Activated CD8-positive, alpha-beta T cell treated with anti-CD3 and anti-CD28 coated beads, Interleukin-2, amount 10 ng/mL, durations not matched to agents 7 days and 5 days (primary cell): Measurements from ENCODE around the gene KRT6A. TPM values are rescaled to one million over a fixed set of nuclear protein-coding genes. Genes with fewer than 3 reads are reported as not detected.

Source experiments
- ATAC-seq: fragments of 150-1000 bp; cut with Tn5 transposase; one replicate; pipeline ENCODE4 v1.10.0; 2021; ENCODE audit warnings: moderate library complexity
- CTCF ChIA-PET: fragments of 350-600 bp; sonication (Branson Sonifier 250); formaldehyde crosslinking; loops from one replicate; lab custom pipeline; 2021; ENCODE audit warnings: antibody characterized with exemption; lab: Charles Lee
- POLR2A ChIA-PET: fragments of 350-600 bp; sonication (Branson Sonifier 250); formaldehyde crosslinking; loops from one replicate; lab custom pipeline; 2021; ENCODE audit warnings: antibody characterized with exemption; lab: Charles Lee
- DNase-seq: peaks from one replicate; pipeline ENCODE4 v3.0.0-alpha.2; 2020
- H3K27ac Mint-ChIP-seq: one replicate; pipeline ENCODE4 v1.8.0; 2021; ENCODE audit warnings: mild to moderate bottlenecking, mixed read lengths
- H3K27me3 Mint-ChIP-seq: one replicate; pipeline ENCODE4 v1.8.0; 2021; ENCODE audit warnings: low read depth, mixed read lengths
- H3K36me3 Mint-ChIP-seq: one replicate; pipeline ENCODE4 v1.8.0; 2021; ENCODE audit warnings: low read depth, mixed read lengths
- H3K4me1 Mint-ChIP-seq: one replicate; pipeline ENCODE4 v1.8.0; 2021; ENCODE audit warnings: low read depth, mixed read lengths
- H3K4me3 Mint-ChIP-seq: one replicate; pipeline ENCODE4 v1.8.0; 2021; ENCODE audit warnings: mild to moderate bottlenecking, mixed read lengths
- H3K9me3 Mint-ChIP-seq: one replicate; pipeline ENCODE4 v1.8.0; 2022; ENCODE audit warnings: mixed read lengths; ENCODE audit not compliant: insufficient read depth
- total RNA-seq, 2 experiments: library from RNA; stranded (reverse); gene quantifications; one replicate each; pipeline ENCODE4 v1.2.3, GENCODE V29; 2021

Gene KRT6A
- total RNA-seq, 2 experiments from 2014 or later, result not detected

GRCh38 chr12:52531566-52532300 lies 38.7 kb upstream of the KRT6A start:
- peaks cover 5% of the 10 kb centered on the region for H3K4me1 Mint-ChIP-seq

GRCh38 chr12:52530905-52531304 lies 37.8 kb upstream of the KRT6A start:
- H3K4me1 Mint-ChIP-seq, result peaks cover 9% of the 10 kb centered on the region
- CTCF ChIA-PET, result no interaction called here

More at GRCh38 chr12:52531566-52532300, 38.7 kb upstream of the KRT6A start:
- POLR2A ChIA-PET, result no interaction called here
- ATAC-seq (no peak), DNase-seq (no peak)
- no peaks in the 10 kb centered on the region for H3K36me3 Mint-ChIP-seq
- H3K27ac Mint-ChIP-seq, result no peak overlapping the region
- CTCF ChIA-PET, result no interaction called here
- no peaks in the 10 kb centered on the region for H3K9me3 Mint-ChIP-seq
- H3K4me3 Mint-ChIP-seq, result no peak overlapping the region
- H3K27me3 Mint-ChIP-seq, result no peaks in the 10 kb centered on the region

GRCh38 chr12:52530366-52530765 lies 37.3 kb upstream of the KRT6A start:
- no peaks in the 10 kb centered on the region for H3K27me3 Mint-ChIP-seq
- POLR2A ChIA-PET, result no interaction called here
- no peaks in the 10 kb centered on the region for H3K36me3 Mint-ChIP-seq
- no peak for ATAC-seq
- no peak overlapping the region for H3K27ac Mint-ChIP-seq
- H3K9me3 Mint-ChIP-seq, result no peaks in the 10 kb centered on the region
- H3K4me3 Mint-ChIP-seq, result no peak overlapping the region
- peaks cover 13% of the 10 kb centered on the region for H3K4me1 Mint-ChIP-seq
- DNase-seq, result no peak
- CTCF ChIA-PET, result no interaction called here

More at GRCh38 chr12:52530905-52531304, 37.8 kb upstream of the KRT6A start:
- Mint-ChIP-seq H3K9me3 (no peaks in the 10 kb centered on the region), H3K4me3 (no peak overlapping the region), H3K27ac (no peak overlapping the region), H3K27me3 (no peaks in the 10 kb centered on the region), H3K36me3 (no peaks in the 10 kb centered on the region)
- DNase-seq (no peak), ATAC-seq (no peak)
- POLR2A ChIA-PET, result no interaction called here

GRCh38 chr12:52529846-52530245 lies 36.8 kb upstream of the KRT6A start:
- Mint-ChIP-seq H3K36me3 (no peaks in the 10 kb centered on the region), H3K9me3 (no peaks in the 10 kb centered on the region), H3K27me3 (no peaks in the 10 kb centered on the region), H3K4me3 (no peak overlapping the region), H3K27ac (no peak overlapping the region), H3K4me1 (peaks cover 13% of the 10 kb centered on the region)
- ChIA-PET CTCF (no interaction called here), POLR2A (no interaction called here)
- DNase-seq (no peak), ATAC-seq (no peak)

- Mint-ChIP-seq H3K27me3 (no peaks in the 10 kb centered on the region), H3K36me3 (no peaks in the 10 kb centered on the region), H3K4me1 (peaks cover 13% of the 10 kb centered on the region), H3K9me3 (no peaks in the 10 kb centered on the region), H3K4me3 (no peak overlapping the region), H3K27ac (no peak overlapping the region)
- POLR2A ChIA-PET, result no interaction called here
- ATAC-seq, result no peak
- CTCF ChIA-PET, result no interaction called here
- DNase-seq, result no peak
Measured at GRCh38 chr12:52529417-52529816, 36.4 kb upstream of the KRT6A start.

- H3K27me3 Mint-ChIP-seq, result no peaks in the 10 kb centered on the region
- H3K36me3 Mint-ChIP-seq, result no peaks in the 10 kb centered on the region
- no peaks in the 10 kb centered on the region for H3K9me3 Mint-ChIP-seq
- DNase-seq, result no peak
- no peak overlapping the region for H3K27ac Mint-ChIP-seq
- ChIA-PET CTCF (interaction anchor here (0.9 to 1.8 kb wide), 2 partner anchors 22 to 352 kb away, joined by 3 to 4 read pairs; no protein-coding TSS in a partner anchor), POLR2A (no interaction called here)
- H3K4me1 Mint-ChIP-seq, result peaks cover 13% of the 10 kb centered on the region
- H3K4me3 Mint-ChIP-seq, result no peak overlapping the region
- ATAC-seq, result no peak
Measured at GRCh38 chr12:52528641-52529143, 35.6 kb upstream of the KRT6A start.

- no peaks in the 10 kb centered on the region for H3K27me3 Mint-ChIP-seq
- DNase-seq (no peak), ATAC-seq (no peak)
- ChIA-PET CTCF (interaction anchor here (1.4 to 1.8 kb wide), 2 partner anchors 20 to 353 kb away, joined by 4 read pairs; no protein-coding TSS in a partner anchor), POLR2A (no interaction called here)
- peaks cover 13% of the 10 kb centered on the region for H3K4me1 Mint-ChIP-seq
- no peak overlapping the region for H3K4me3 Mint-ChIP-seq
- H3K9me3 Mint-ChIP-seq, result no peaks in the 10 kb centered on the region
- peak overlapping the region; percentile 46 for H3K27ac Mint-ChIP-seq
- no peaks in the 10 kb centered on the region for H3K36me3 Mint-ChIP-seq
Measured at GRCh38 chr12:52527121-52527800, 34.2 kb upstream of the KRT6A start.

GRCh38 chr12:52526511-52526951 lies 33.5 kb upstream of the KRT6A start:
- peak; percentile 48 for DNase-seq
- H3K4me3 Mint-ChIP-seq, result no peak overlapping the region
- H3K27me3 Mint-ChIP-seq, result no peaks in the 10 kb centered on the region
- H3K9me3 Mint-ChIP-seq, result no peaks in the 10 kb centered on the region
- peak; percentile 66 for ATAC-seq
- CTCF ChIA-PET, result interaction anchor here (1.4 kb wide), 1 partner anchor 354 kb away, joined by 4 read pairs; no protein-coding TSS in a partner anchor
- POLR2A ChIA-PET, result no interaction called here
- H3K27ac Mint-ChIP-seq, result peak overlapping the region; percentile 46
- no peaks in the 10 kb centered on the region for H3K36me3 Mint-ChIP-seq
- H3K4me1 Mint-ChIP-seq, result peaks cover 13% of the 10 kb centered on the region

GRCh38 chr12:52525661-52526499 lies 32.8 kb upstream of the KRT6A start:
- Mint-ChIP-seq H3K36me3 (no peaks in the 10 kb centered on the region), H3K27ac (peak overlapping the region; percentile 46), H3K27me3 (no peaks in the 10 kb centered on the region), H3K9me3 (no peaks in the 10 kb centered on the region), H3K4me1 (peaks cover 13% of the 10 kb centered on the region), H3K4me3 (no peak overlapping the region)
- CTCF ChIA-PET, result interaction anchor here (1.4 kb wide), 1 partner anchor 354 kb away, joined by 4 read pairs; no protein-coding TSS in a partner anchor
- DNase-seq (no peak), ATAC-seq (no peak)
- POLR2A ChIA-PET, result no interaction called here

GRCh38 chr12:52524898-52525591 lies 32.0 kb upstream of the KRT6A start:
- Mint-ChIP-seq H3K36me3 (no peaks in the 10 kb centered on the region), H3K4me1 (peaks cover 13% of the 10 kb centered on the region), H3K9me3 (no peaks in the 10 kb centered on the region), H3K4me3 (no peak overlapping the region), H3K27me3 (no peaks in the 10 kb centered on the region), H3K27ac (no peak overlapping the region)
- DNase-seq (peak; percentile 5), ATAC-seq (no peak)
- POLR2A ChIA-PET, result no interaction called here
- CTCF ChIA-PET, result interaction anchor here (1.0 kb wide), 1 partner anchor 11 kb away, joined by 3 read pairs; no protein-coding TSS in a partner anchor
